ENCODE data around the gene TLX2. TPM values are rescaled to one million over a fixed set of nuclear protein-coding genes. Genes with fewer than 3 reads are reported as not detected.
A peak's percentile ranks its signal among the peaks of the same experiment; 100 is the strongest.

The TLX2 gene
- total and polyA plus RNA-seq, 2 of the 13 experiments (the other 11 are each of a cell fraction or from before 2014, with no cell fraction given) = 0.05 to 0.20 TPM

DNA sequence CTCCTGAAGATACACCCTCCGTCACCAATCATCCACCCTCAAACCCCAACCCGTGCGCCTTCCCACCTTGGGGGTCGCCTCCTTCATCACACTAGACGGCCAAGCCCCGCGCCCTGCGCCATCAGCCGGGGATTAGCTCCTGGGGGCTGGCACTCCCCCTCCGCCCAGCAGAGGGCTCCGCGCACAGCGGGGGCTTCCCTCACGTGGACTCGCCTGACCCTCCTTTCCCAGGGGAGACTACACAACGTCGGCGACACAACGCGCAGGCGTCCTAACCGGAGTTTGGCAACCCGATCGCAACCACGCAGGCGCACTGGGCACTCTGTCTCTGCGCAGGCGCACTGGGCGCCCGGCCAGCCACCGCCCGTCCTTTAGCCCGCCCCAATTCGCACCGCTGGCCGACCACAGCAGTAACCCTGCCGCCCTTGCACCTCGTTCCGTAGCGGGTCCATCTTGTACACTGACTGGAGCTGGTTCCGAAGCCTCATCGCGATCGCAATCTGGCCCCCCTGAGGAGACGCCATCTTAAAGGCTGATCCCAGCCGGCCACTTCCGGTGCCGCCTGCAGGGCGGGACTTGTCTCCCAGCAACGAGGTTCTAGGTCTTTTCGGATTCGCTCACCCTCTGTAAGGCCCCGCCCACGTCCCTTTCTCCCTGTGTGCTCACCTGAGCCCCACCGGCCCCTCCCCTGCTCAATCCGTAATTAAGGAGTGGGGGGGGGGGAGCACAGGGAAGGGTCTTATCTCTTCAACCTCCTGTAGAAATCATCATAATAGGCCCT, 6.9 kb upstream of the TLX2 start, which contains the start of gene PCGF1 (continued):
- TF ChIP-seq ZBTB39 (CRISPR knock-in tag; IDR thresholded peaks at IDR 0.05) = peak; percentile 80; the same call in 1 of the 2 replicates
- peak; percentile 71 for TF ChIP-seq ESRRA (CRISPR knock-in tag; IDR thresholded peaks at IDR 0.05; ENCODE audit: low read depth)
- no peak for TF ChIP-seq NFIC (IDR thresholded peaks at IDR 0.05; ENCODE audit: low read length)
- TF ChIP-seq SSRP1 (CRISPR knock-in tag; IDR thresholded peaks at IDR 0.05) = no peak
- TF ChIP-seq RARA (CRISPR knock-in tag; IDR thresholded peaks at IDR 0.05) = peak; percentile 58; the same call in 1 of the 2 replicates
- TF ChIP-seq NFATC3 (CRISPR knock-in tag; IDR thresholded peaks at IDR 0.05) = no peak
- TF ChIP-seq SATB2 (CRISPR knock-in tag; IDR thresholded peaks at IDR 0.05) = no peak
- peak; percentile 95 for TF ChIP-seq RFXAP (CRISPR knock-in tag; IDR thresholded peaks at IDR 0.05; ENCODE audit: borderline replicate concordance)
- TF ChIP-seq POGK (CRISPR knock-in tag; conservative IDR thresholded peaks at IDR 0.05) = peak; percentile 94
- TF ChIP-seq ZNF44 (CRISPR knock-in tag; IDR thresholded peaks at IDR 0.05) = peak; percentile 22; the same call in 1 of the 2 replicates
- TF ChIP-seq HNRNPL (IDR thresholded peaks at IDR 0.05; ENCODE audit: low read depth, low read length) = peak; percentile 65; the same call in 1 of the 2 replicates
- 0 out of 2 replicates have a peak, but pooled peaks have one; percentile 15 for TF ChIP-seq SIN3A (IDR thresholded peaks at IDR 0.05; ENCODE audit: borderline replicate concordance, low read depth, low read length)
- peak; percentile 86 for TF ChIP-seq ZNF691 (CRISPR knock-in tag; IDR thresholded peaks at IDR 0.05; ENCODE audit: borderline replicate concordance, low read depth)
- peak; percentile 99 for TF ChIP-seq ARNTL (CRISPR knock-in tag; IDR thresholded peaks at IDR 0.05)
- TF ChIP-seq SAFB2 (CRISPR knock-in tag; IDR thresholded peaks at IDR 0.05; ENCODE audit: borderline replicate concordance, low read depth) = peak; percentile 95; the same call in 1 of the 2 replicates
- no peak for TF ChIP-seq NONO (IDR thresholded peaks at IDR 0.05)
- peak; percentile 98 for TF ChIP-seq NONO (CRISPR knock-in tag; conservative IDR thresholded peaks at IDR 0.05)
- peak; percentile 24; the same call in 1 of the 2 replicates for TF ChIP-seq SMAD9 (CRISPR knock-in tag; IDR thresholded peaks at IDR 0.05)
- no peak; the same call in 1 of the 2 replicates for TF ChIP-seq ZNF441 (CRISPR knock-in tag; IDR thresholded peaks at IDR 0.05; ENCODE audit: borderline replicate concordance)
- no peak for TF ChIP-seq ZBTB21 (CRISPR knock-in tag; IDR thresholded peaks at IDR 0.05)
- TF ChIP-seq IRF1 (CRISPR knock-in tag; IDR thresholded peaks at IDR 0.05; ENCODE audit: low read depth) = no peak
- TF ChIP-seq, protein P1, sequence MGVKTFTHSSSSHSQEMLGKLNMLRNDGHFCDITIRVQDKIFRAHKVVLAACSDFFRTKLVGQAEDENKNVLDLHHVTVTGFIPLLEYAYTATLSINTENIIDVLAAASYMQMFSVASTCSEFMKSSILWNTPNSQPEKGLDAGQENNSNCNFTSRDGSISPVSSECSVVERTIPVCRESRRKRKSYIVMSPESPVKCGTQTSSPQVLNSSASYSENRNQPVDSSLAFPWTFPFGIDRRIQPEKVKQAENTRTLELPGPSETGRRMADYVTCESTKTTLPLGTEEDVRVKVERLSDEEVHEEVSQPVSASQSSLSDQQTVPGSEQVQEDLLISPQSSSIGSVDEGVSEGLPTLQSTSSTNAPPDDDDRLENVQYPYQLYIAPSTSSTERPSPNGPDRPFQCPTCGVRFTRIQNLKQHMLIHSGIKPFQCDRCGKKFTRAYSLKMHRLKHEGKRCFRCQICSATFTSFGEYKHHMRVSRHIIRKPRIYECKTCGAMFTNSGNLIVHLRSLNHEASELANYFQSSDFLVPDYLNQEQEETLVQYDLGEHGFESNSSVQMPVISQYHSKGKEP (CRISPR knock-in tag; IDR thresholded peaks at IDR 0.05) = 0 out of 2 replicates have a peak, but pooled peaks have one; percentile 60
- peak; percentile 59; the same call in 1 of the 2 replicates for TF ChIP-seq JDP2 (CRISPR knock-in tag; IDR thresholded peaks at IDR 0.05; ENCODE audit: borderline replicate concordance)

All from HepG2 (cell line).